ENCODE data around the gene NPNT.

DNA sequence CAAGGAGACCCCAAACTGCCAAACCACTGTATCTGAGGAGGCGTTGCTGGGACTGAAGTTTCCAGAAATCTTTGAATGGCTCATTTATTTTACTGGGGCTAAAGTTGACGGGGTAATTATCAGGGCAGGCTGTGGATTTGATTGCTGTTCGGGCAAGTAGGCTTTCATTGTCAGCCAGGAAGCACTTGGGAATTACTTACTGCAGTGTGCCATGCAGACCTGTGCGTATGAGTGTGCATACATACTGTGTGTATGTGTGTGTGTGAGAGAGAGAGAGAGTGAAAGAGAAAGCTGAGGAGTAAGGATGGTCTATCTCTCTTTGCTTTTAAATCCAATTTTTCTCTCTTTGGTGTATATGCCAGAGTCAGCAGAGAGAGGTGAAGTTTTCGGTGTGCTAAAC, 122.7 kb downstream of the NPNT start:
- TF ChIP-seq GATA2 (IDR thresholded peaks at IDR 0.05; ENCODE audit: low read depth, low read length) (no peak), GATA3 (IDR thresholded peaks at IDR 0.05; ENCODE audit: low read depth, low read length) (no peak)
